Naive B cell (primary cell): ENCODE measurements around the gene ENAH. TPM values are rescaled to one million over a fixed set of nuclear protein-coding genes. Genes with fewer than 3 reads are reported as not detected.

Experiments
- ATAC-seq, 2 donors: fragments of 150-1000 bp; cut with Tn5 transposase; 2 replicates each; pipeline ENCODE4 v1.10.0; 2021; ENCODE audit warnings: low read depth in 2 of 2, mild to moderate bottlenecking in 2 of 2, moderate library complexity in 2 of 2
- DNase-seq: peaks from one replicate; pipeline ENCODE4 v3.0.0; 2022
- H3K27ac Mint-ChIP-seq, 6 donors: one replicate each; pipeline ENCODE4 v1.8.0; 2020 to 2022; ENCODE audit warnings: mild to moderate bottlenecking in 6 of 6, mixed read lengths in 6 of 6, moderate library complexity in 5 of 6, inconsistent platforms in 2 of 6
- H3K27me3 Mint-ChIP-seq, 3 donors: one replicate each; pipeline ENCODE4 v1.8.0; 2021 to 2022; ENCODE audit warnings: mixed read lengths in 3 of 3, mild to moderate bottlenecking in 1 of 3
- H3K36me3 Mint-ChIP-seq, 2 donors: one replicate each; pipeline ENCODE4 v1.8.0; 2020 to 2022; ENCODE audit warnings: mixed read lengths in 2 of 2, inconsistent platforms in 1 of 2, mild to moderate bottlenecking in 1 of 2
- H3K4me1 Mint-ChIP-seq, 3 donors: one replicate each; pipeline ENCODE4 v1.8.0; 2020 to 2022; ENCODE audit warnings: mixed read lengths in 3 of 3, inconsistent platforms in 1 of 3, mild to moderate bottlenecking in 1 of 3, moderate library complexity in 1 of 3
- H3K4me3 Mint-ChIP-seq, 8 donors: one replicate each; pipeline ENCODE4 v1.8.0; 2020 to 2022; ENCODE audit warnings: mild to moderate bottlenecking in 8 of 8, mixed read lengths in 8 of 8, moderate library complexity in 8 of 8, inconsistent platforms in 2 of 8
- H3K9me3 Mint-ChIP-seq, 7 donors: one replicate each; pipeline ENCODE4 v1.8.0; 2020 to 2022; ENCODE audit warnings: mixed read lengths in 7 of 7, mild to moderate bottlenecking in 5 of 7, inconsistent platforms in 2 of 7, moderate library complexity in 1 of 7
- polyA plus RNA-seq, 6 donors: library from polyadenylated mRNA; unstranded; fragments of 300-500 nt; fragmentation: Illumina TruSeq; gene quantifications; one replicate each; pipeline ENCODE4 v1.2.3, GENCODE V29; 2021; ENCODE audit warnings: low read depth in 6 of 6

ENAH gene
- polyA plus RNA-seq, 6 donors from 2014 or later, result 0.23 to 3.6 (median 2.0) TPM

GRCh38 chr1:225691377-225691776, 38.5 kb upstream of the ENAH start:
- Mint-ChIP-seq H3K36me3 (no peaks in the 10 kb centered on the region), H3K27ac (no peak overlapping the region), H3K4me1 (peaks cover 8 to 27% (median 9%) of the 10 kb centered on the region in 3 donors), H3K27me3 (no peaks in the 10 kb centered on the region), H3K4me3 (no peak overlapping the region), H3K9me3 (peaks cover 0 to 6% (median 0%) of the 10 kb centered on the region in 7 donors)
- ATAC-seq (no peak), DNase-seq (no peak)

DNA sequence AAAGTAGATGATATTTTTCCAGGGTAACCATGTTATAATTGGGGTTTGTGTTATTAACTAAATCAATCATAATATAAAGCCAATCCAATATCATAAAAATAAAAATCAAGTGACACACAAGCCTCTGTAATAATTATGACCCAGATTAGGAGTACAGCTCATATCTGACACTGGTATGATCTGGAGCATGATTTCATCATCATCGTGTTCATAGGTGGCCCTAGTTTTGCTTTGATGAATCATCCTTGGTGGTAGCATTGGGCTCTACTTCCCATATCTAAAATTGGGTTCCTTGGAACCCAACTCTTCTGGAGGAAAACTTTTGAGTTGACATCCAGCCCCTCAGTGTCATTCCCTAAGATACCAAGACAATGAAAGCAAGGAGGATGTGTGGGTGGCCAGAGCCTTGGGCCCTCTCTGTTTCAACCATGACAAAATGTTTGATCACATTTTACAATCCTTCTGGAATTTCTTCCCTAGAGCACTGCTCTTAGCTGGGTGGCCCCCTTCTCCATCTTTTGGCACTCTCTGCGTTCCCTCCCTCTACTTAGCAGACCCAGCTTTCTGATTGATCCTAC, 37.0 kb upstream of the ENAH start:
- Mint-ChIP-seq H3K4me1 (peaks cover 8 to 29% (median 9%) of the 10 kb centered on the region in 3 donors), H3K36me3 (no peaks in the 10 kb centered on the region), H3K27ac (peak overlapping the region in 1 of 6 donors; percentile 73), H3K9me3 (peaks cover 0 to 4% (median 0%) of the 10 kb centered on the region in 7 donors), H3K4me3 (peak overlapping the region in 1 of 8 donors; percentile 3), H3K27me3 (no peaks in the 10 kb centered on the region)
- ATAC-seq (no peak), DNase-seq (no peak)

GRCh38 chr1:225688345-225688744, 35.4 kb upstream of the ENAH start:
- H3K4me1 Mint-ChIP-seq, result peaks cover 8 to 29% (median 9%) of the 10 kb centered on the region in 3 donors
- H3K27me3 Mint-ChIP-seq, result no peaks in the 10 kb centered on the region
- peaks cover 0 to 3% (median 0%) of the 10 kb centered on the region in 7 donors for H3K9me3 Mint-ChIP-seq
- peak overlapping the region in 2 of 6 donors; percentile 28 to 54 for H3K27ac Mint-ChIP-seq
- no peak for DNase-seq
- peak overlapping the region in 6 of 8 donors; percentile 8 to 63 (median 41) for H3K4me3 Mint-ChIP-seq
- H3K36me3 Mint-ChIP-seq, result no peaks in the 10 kb centered on the region
- ATAC-seq, result peak; percentile 80 to 92

DNA sequence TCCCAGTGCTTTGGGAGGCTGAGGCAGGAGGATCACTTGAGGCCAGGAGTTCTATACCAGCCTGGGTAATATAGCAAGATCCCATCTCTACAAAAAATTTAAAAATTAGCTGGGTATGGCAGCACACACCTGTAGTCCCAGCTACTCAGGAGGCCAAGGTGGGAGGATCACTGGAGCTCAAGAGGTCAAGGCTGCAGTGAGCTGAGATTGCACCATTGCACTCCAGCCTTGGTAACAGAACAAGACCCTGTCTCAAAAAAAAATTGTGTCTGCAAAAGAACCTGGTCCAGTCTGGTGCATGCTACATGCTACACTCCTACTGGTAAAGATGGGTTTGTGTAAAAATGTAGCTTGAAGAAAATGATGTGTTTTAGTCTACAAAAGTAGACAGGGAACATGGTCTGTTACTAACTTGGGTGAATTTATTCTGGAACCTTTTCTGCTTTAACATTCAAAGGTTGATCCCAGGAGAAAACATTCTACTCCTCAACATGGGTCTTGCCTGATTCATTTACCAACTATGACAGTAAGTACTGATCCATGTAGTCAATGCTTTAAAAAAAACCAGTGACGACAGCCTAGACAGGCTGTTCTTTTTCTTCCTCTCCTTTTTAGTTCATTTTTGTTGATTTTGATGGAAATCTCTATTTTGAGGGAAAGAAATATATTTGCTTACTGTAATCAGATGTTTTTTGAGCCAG, 32.7 kb upstream of the ENAH start:
- no peak overlapping the region for H3K4me3 Mint-ChIP-seq
- peaks cover 8 to 29% (median 9%) of the 10 kb centered on the region in 3 donors for H3K4me1 Mint-ChIP-seq
- no peaks in the 10 kb centered on the region for H3K27me3 Mint-ChIP-seq
- peaks cover 0 to 3% (median 0%) of the 10 kb centered on the region in 7 donors for H3K9me3 Mint-ChIP-seq
- no peak for DNase-seq
- no peak for ATAC-seq
- no peaks in the 10 kb centered on the region for H3K36me3 Mint-ChIP-seq
- H3K27ac Mint-ChIP-seq, result no peak overlapping the region

GRCh38 chr1:225684741-225685140, 31.8 kb upstream of the ENAH start:
- H3K36me3 Mint-ChIP-seq, result no peaks in the 10 kb centered on the region
- peaks cover 0 to 8% (median 7%) of the 10 kb centered on the region in 3 donors for H3K27me3 Mint-ChIP-seq
- no peak overlapping the region for H3K4me3 Mint-ChIP-seq
- peaks cover 0 to 3% (median 0%) of the 10 kb centered on the region in 7 donors for H3K9me3 Mint-ChIP-seq
- DNase-seq (no peak), ATAC-seq (no peak)
- H3K27ac Mint-ChIP-seq, result no peak overlapping the region
- H3K4me1 Mint-ChIP-seq, result peaks cover 8 to 27% (median 9%) of the 10 kb centered on the region in 3 donors

GRCh38 chr1:225681231-225681630, 28.3 kb upstream of the ENAH start:
- peaks cover 0 to 4% (median 3%) of the 10 kb centered on the region in 3 donors for H3K4me1 Mint-ChIP-seq
- no peak overlapping the region for H3K27ac Mint-ChIP-seq
- no peak for ATAC-seq
- no peak overlapping the region for H3K4me3 Mint-ChIP-seq
- no peaks in the 10 kb centered on the region for H3K9me3 Mint-ChIP-seq
- no peaks in the 10 kb centered on the region for H3K36me3 Mint-ChIP-seq
- H3K27me3 Mint-ChIP-seq, result peaks cover 18 to 20% (median 19%) of the 10 kb centered on the region in 3 donors
- DNase-seq, result no peak

DNA sequence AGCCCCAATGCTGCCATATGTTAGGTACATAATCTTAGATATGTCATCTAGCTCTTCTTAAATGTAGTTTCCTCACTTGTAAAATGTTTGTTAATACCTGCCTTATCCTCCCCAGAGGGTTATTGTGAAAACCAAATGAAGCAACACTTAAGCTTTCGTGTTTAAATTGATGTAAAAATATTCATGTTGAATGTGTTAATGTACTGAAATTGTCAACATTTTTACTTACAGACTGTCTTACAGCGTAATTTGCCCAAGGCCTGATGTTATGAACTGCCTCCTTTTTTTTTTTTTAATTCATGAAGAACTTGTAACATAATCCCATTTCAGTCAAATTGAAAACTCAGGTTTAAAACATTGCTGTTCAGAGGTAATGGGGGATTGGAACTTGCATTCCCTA, 25.6 kb upstream of the ENAH start:
- no peak overlapping the region for H3K4me3 Mint-ChIP-seq
- DNase-seq, result no peak
- H3K9me3 Mint-ChIP-seq, result no peaks in the 10 kb centered on the region
- H3K4me1 Mint-ChIP-seq, result peaks cover 0 to 3% (median 3%) of the 10 kb centered on the region in 3 donors
- H3K27ac Mint-ChIP-seq, result peak overlapping the region in 1 of 6 donors; percentile 44
- peaks cover 32 to 34% (median 33%) of the 10 kb centered on the region in 3 donors for H3K27me3 Mint-ChIP-seq
- H3K36me3 Mint-ChIP-seq, result no peaks in the 10 kb centered on the region
- ATAC-seq, result no peak

DNA sequence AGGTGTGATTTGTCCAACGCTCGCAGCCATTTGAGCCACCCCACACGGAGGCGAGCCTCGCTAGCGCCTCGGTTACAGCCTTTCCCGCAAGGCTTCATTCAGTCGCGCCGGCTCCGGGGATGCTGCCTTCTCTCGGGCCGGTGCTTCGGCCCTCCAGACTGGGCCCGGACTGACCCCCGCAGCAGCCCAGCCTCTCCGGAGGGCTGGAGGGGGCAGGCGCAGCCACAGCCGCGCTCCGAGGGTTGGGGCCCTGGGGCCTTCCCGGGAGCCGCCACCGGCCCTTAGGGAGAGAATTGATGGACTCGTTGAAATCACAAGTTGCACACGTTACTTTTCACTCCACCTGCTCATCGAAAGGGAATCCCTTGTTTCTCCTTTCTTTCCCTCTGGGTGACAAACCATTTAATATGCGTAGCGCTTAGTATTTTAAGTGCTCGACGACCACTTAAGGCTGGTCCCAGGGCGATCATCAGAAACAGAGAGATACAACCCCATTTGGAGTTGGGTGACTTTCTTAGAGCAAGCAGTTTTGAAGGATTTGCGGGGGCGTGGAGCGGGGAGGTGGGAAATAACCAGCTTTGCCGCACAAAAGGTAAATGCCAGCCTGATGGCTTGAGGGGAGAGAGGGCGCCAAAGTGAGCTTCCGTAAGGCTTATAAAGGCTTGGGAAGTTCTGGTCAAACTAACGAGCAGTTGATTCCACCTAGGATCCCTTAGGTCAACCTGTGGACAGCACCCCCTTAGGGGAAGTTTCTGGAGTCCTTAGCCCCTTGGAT, 24.6 kb upstream of the ENAH start:
- Mint-ChIP-seq H3K9me3 (no peaks in the 10 kb centered on the region), H3K27ac (no peak overlapping the region), H3K4me1 (peaks cover 0 to 3% (median 3%) of the 10 kb centered on the region in 3 donors), H3K4me3 (peak overlapping the region in 6 of 8 donors; percentile 10 to 65 (median 50)), H3K27me3 (peaks cover 32 to 34% (median 33%) of the 10 kb centered on the region in 3 donors), H3K36me3 (no peaks in the 10 kb centered on the region)
- no peak for DNase-seq
- ATAC-seq, result peak in 1 of 2 donors; percentile 21

DNA sequence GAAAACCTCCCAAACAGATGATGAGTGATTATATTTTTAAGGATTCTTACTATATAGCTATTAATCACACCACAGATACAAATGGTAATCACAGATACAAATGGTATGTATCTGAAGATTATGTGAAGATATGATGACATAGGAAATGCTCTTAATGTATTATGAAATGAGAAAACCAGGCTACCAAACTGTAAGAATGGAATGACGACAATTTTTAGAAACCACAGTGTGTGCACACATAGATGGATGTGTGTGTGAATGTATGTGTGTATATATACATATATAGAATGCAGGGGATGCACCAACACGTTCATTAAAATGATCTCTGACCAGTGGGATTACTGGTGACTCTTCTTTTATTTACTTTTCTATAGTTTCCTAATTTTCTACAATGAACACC, 21.5 kb upstream of the ENAH start:
- H3K27me3 Mint-ChIP-seq, result peaks cover 22 to 34% (median 22%) of the 10 kb centered on the region in 3 donors
- no peak for ATAC-seq
- no peaks in the 10 kb centered on the region for H3K9me3 Mint-ChIP-seq
- H3K4me3 Mint-ChIP-seq, result no peak overlapping the region
- H3K36me3 Mint-ChIP-seq, result no peaks in the 10 kb centered on the region
- peak overlapping the region in 1 of 6 donors; percentile 70 for H3K27ac Mint-ChIP-seq
- H3K4me1 Mint-ChIP-seq, result peaks cover 2 to 9% (median 5%) of the 10 kb centered on the region in 3 donors
- no peak for DNase-seq

DNA sequence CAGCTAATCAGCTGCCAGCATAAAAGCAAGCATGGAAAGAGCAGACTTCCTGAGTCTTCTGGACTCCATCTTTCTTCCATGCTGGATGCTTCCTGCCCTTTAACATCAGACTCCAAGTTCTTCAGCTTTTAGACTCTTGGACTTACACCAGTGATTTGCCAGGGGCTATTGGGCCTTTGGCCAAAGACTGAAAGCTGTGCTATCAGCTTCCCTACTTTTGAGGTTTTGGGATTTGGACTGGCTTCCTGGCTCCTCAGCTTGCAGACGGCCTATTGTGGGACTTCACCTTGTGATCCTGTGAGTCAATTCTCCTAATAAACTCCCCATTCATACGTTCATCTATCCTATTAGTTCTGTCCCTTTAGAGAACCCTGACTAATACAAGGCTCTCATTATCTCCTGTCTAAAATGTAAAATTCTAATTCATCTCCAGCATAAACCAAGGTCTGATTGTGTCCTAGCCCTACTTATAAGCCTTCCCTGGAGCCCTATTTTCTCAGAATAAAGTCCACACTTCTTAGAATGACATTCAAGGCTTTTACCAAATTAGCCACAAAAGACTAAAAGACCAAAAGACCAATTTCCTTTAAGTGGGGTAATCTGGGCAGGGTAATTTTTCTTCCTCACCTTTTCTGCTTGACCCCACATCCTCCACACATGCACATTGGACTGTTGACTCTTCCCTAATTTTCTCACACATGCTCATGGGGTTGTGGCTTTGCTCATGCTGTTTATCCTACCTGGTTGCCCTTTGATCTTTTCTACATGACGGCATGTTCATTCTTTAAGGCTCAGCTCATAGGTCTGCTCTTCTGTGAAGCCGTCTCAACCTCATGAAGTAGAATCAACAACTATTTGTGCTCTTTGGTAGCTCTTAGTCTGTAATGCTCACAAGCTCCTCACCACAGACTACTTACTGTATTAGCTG, 18.1 kb upstream of the ENAH start:
- Mint-ChIP-seq H3K27me3 (peaks cover 12 to 15% (median 14%) of the 10 kb centered on the region in 3 donors), H3K36me3 (no peaks in the 10 kb centered on the region), H3K9me3 (no peaks in the 10 kb centered on the region), H3K4me1 (peaks cover 0 to 6% (median 5%) of the 10 kb centered on the region in 3 donors), H3K27ac (peak overlapping the region in 2 of 6 donors; percentile 4 to 69), H3K4me3 (no peak overlapping the region)
- DNase-seq, result no peak
- no peak for ATAC-seq

DNA sequence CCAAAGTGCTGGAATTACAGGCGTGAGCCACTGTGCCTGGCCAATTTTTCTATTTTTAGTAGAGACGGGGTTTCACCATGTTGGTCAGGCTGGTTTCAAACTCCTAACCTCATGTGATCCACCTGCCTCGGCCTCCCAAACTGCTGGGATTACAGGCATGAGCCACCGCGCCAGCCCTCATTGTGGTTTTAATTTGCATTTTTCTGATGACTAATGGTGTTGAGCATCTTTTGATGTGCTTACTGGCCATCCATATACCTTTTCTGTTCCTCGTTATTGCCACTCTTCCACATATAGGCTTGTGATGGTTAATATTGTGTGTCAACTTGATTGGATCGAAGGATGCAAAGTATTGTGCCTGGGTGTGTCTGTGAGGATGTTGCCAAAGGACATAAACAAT, 17.4 kb upstream of the ENAH start:
- ATAC-seq (no peak), DNase-seq (no peak)
- Mint-ChIP-seq H3K36me3 (no peaks in the 10 kb centered on the region), H3K4me1 (peaks cover 0 to 6% (median 5%) of the 10 kb centered on the region in 3 donors), H3K27me3 (peaks cover 5 to 11% (median 7%) of the 10 kb centered on the region in 3 donors), H3K27ac (peak overlapping the region in 1 of 6 donors; percentile 53), H3K4me3 (no peak overlapping the region), H3K9me3 (no peaks in the 10 kb centered on the region)

DNA sequence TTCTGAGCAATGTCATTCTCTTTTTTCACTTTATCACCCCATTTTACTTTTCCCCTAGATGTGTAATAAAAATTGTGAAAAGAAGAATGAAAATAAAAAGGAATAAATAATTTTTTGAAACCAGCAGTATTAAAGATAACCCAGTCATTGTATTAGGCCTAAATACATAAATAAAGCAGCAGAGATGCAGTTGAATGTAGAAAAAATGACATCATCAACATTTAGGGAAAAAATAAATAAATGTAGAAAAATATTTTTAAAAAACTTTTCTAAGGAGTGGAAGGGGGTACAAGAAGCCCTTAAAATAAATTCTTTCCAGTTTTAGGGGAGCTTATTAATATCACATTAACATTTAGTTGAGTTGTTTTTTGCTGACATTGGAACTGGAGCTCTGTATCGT, 15.3 kb upstream of the ENAH start:
- peak overlapping the region in 1 of 6 donors; percentile 47 for H3K27ac Mint-ChIP-seq
- ATAC-seq (no peak), DNase-seq (no peak)
- H3K4me3 Mint-ChIP-seq, result no peak overlapping the region
- peaks cover 6 to 9% (median 9%) of the 10 kb centered on the region in 3 donors for H3K4me1 Mint-ChIP-seq
- H3K9me3 Mint-ChIP-seq, result no peaks in the 10 kb centered on the region
- no peaks in the 10 kb centered on the region for H3K36me3 Mint-ChIP-seq
- no peaks in the 10 kb centered on the region for H3K27me3 Mint-ChIP-seq
